K562 treated with DMSO at 1 percent for 48 hours (cell line): Measurements from ENCODE around the gene OR10AG1. TPM values are rescaled to one million over a fixed set of nuclear protein-coding genes. Genes with fewer than 3 reads are reported as not detected.

ENCODE experiments used
- total RNA-seq: library from RNA; unstranded; fragments of 300-600 nt; gene quantifications from 2 replicates; pipeline ENCODE4 v1.2.3, GENCODE V29; 2022; ENCODE audit warnings: low replicate concordance; ENCODE audit errors: extremely low read depth

OR10AG1 gene
- not detected in 2 replicates for total RNA-seq

DNA sequence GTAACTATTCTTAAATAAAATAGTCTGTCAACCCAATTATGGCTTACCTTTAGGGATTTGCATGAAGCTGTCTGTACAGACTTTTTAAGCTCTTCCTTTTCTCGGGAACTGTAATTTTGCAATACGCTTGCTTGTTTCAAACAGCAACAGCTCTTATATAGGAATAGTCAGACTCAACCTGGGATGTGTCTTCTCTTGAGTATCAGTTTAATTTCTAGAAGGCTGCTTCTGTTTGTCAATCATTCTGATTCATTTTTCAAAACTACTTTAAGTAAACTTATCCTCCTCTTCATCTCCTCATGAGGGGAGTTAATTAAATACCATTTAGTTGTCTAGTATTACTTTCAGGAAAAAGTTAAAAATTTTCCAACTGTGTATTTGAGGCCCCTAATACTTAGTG is at the start of gene OR10AG1:
TSS of gene OR10AG1 (minus strand) at position 101 of the 400 bp plus-strand sequence. CDS start at position 63, 38 bp downstream.

DNA sequence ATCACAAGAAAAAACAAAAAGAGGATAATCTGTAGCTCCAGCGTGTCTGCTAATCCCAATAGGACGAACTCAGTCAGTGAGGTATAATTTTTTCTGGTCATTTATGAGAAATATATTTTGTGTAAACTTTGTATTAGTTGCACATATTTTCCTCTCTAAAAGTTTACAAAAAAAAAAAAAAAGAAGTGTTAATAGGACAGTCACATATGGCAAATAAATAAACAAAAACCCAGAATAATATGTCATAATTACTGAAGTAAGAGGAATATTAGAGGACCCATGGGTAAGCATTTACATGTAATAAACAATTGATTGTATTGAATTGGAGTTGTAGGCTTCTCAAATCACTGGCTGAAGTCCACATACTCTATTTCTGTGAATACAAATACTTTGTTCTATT is 24.8 kb upstream of the OR10AG1 start, which contains the start of gene OR5F1:
TSS of gene OR5F1 (minus strand) at position 101 of the 400 bp plus-strand sequence. CDS start at position 101, 0 bp downstream.

GRCh38 chr11:55936300-55936699 is 33.4 kb downstream of the OR10AG1 start, which contains the start of gene OR5I1:
Gene OR5I1 (minus strand): TSS chr11:55936400. CDS start chr11:55936400, 0 bp downstream.

Other genes with a start within 250 kb of the OR10AG1 start
- not detected in 2 replicates for gene OR5D13, start 196.5 kb downstream of the OR10AG1 start, total RNA-seq
- gene OR5D14, start 174.4 kb downstream of the OR10AG1 start, total RNA-seq, result not detected in 2 replicates
- gene OR5L1, start 158.6 kb downstream of the OR10AG1 start, total RNA-seq, result not detected in 2 replicates
- gene OR5D18, start 150.3 kb downstream of the OR10AG1 start, total RNA-seq, result not detected in 2 replicates
- gene OR5L2, start 142.7 kb downstream of the OR10AG1 start, total RNA-seq, result not detected in 2 replicates
- not detected in 2 replicates for gene OR5D16, start 131.2 kb downstream of the OR10AG1 start, total RNA-seq
- gene TRIM51, start 86.6 kb downstream of the OR10AG1 start, total RNA-seq, result not detected in 2 replicates
- gene OR5W2, start 55.4 kb downstream of the OR10AG1 start, total RNA-seq, result not detected in 2 replicates
- not detected in 2 replicates for gene OR5I1, start 33.5 kb downstream of the OR10AG1 start, total RNA-seq
- not detected in 2 replicates for gene OR5F1, start 24.7 kb upstream of the OR10AG1 start, total RNA-seq
- not detected in 2 replicates for gene OR5AS1, start 57.7 kb upstream of the OR10AG1 start, total RNA-seq
- gene OR8I2, start 123.4 kb upstream of the OR10AG1 start, total RNA-seq, result not detected in 2 replicates
- gene OR8H2, start 133.7 kb upstream of the OR10AG1 start, total RNA-seq, result not detected in 2 replicates
- not detected in 2 replicates for gene OR8H3, start 152.4 kb upstream of the OR10AG1 start, total RNA-seq
- gene OR8J3, start 170.3 kb upstream of the OR10AG1 start, total RNA-seq, result not detected in 2 replicates
- not detected in 2 replicates for gene OR8K5, start 190.4 kb upstream of the OR10AG1 start, total RNA-seq
- not detected in 2 replicates for gene OR5J2, start 206.7 kb upstream of the OR10AG1 start, total RNA-seq